Astrocyte (in vitro differentiated cells and primary cell): Measurements from ENCODE around the gene C1QC. TPM values are rescaled to one million over a fixed set of nuclear protein-coding genes. Genes with fewer than 3 reads are reported as not detected.

Source experiments
- DNase-seq: peaks from one replicate; pipeline ENCODE4 v3.0.0-alpha.2; 2010; ENCODE audit warnings: low read depth
- FAIRE-seq: peaks from 2 replicates; lab custom pipeline; 2011; peaks lifted over from hg19 to GRCh38; lab: Jason Lieb, UNC
- H2AFZ ChIP-seq: 2 replicates; pipeline ENCODE4 v1.6.0; 2012; ENCODE audit warnings: low read depth, low read length, inconsistent platforms
- H3K27ac ChIP-seq: 2 replicates; pipeline ENCODE4 v1.5.1; 2011; ENCODE audit warnings: low read depth, low read length, inconsistent platforms
- H3K27me3 ChIP-seq: 2 replicates; pipeline ENCODE4 v1.6.0; 2011; ENCODE audit warnings: low read length, inconsistent platforms; ENCODE audit not compliant: insufficient read depth
- H3K36me3 ChIP-seq: 2 replicates; pipeline ENCODE4 v1.5.1; 2011; ENCODE audit warnings: low read length, inconsistent platforms; ENCODE audit not compliant: insufficient read depth
- H3K4me1 ChIP-seq: 2 replicates; pipeline ENCODE4 v1.5.1; 2011; ENCODE audit warnings: low read length, inconsistent platforms; ENCODE audit not compliant: insufficient read depth
- H3K4me2 ChIP-seq: 2 replicates; pipeline ENCODE4 v1.6.0; 2012; ENCODE audit warnings: low read length, inconsistent platforms
- H3K4me3 ChIP-seq: 2 replicates; pipeline ENCODE4 v1.5.1; 2011; ENCODE audit warnings: low read depth, mild to moderate bottlenecking, low read length, inconsistent platforms; ENCODE audit not compliant: insufficient read depth
- H3K79me2 ChIP-seq: 2 replicates; pipeline ENCODE4 v1.6.0; 2012; ENCODE audit warnings: mild to moderate bottlenecking, low read length, inconsistent platforms; ENCODE audit not compliant: insufficient read depth
- H3K9ac ChIP-seq: 2 replicates; pipeline ENCODE4 v1.6.0; 2012; ENCODE audit warnings: mild to moderate bottlenecking, low read length, inconsistent platforms
- H3K9me3 ChIP-seq: 2 replicates; pipeline ENCODE4 v1.5.1; 2012; ENCODE audit warnings: low read depth, mild to moderate bottlenecking, low read length, inconsistent platforms; ENCODE audit not compliant: insufficient read depth
- H4K20me1 ChIP-seq: 2 replicates; pipeline ENCODE4 v1.6.0; 2012; ENCODE audit warnings: low read length, inconsistent platforms; ENCODE audit not compliant: insufficient read depth
- H3K27ac Mint-ChIP-seq: one replicate; pipeline ENCODE4 v1.8.0; 2021; ENCODE audit warnings: mild to moderate bottlenecking, mixed read lengths; ENCODE audit not compliant: unreplicated experiment
- H3K27me3 Mint-ChIP-seq: one replicate; pipeline ENCODE4 v1.8.0; 2021; ENCODE audit warnings: low read depth, mixed read lengths; ENCODE audit not compliant: unreplicated experiment
- H3K36me3 Mint-ChIP-seq: one replicate; pipeline ENCODE4 v1.8.0; 2021; ENCODE audit warnings: low read depth, mixed read lengths; ENCODE audit not compliant: unreplicated experiment
- H3K4me1 Mint-ChIP-seq: one replicate; pipeline ENCODE4 v1.8.0; 2021; ENCODE audit warnings: low read depth, mixed read lengths; ENCODE audit not compliant: unreplicated experiment
- H3K4me3 Mint-ChIP-seq: one replicate; pipeline ENCODE4 v1.8.0; 2021; ENCODE audit warnings: mild to moderate bottlenecking, moderate library complexity, mixed read lengths; ENCODE audit not compliant: unreplicated experiment
- H3K9me3 Mint-ChIP-seq: one replicate; pipeline ENCODE4 v1.8.0; 2021; ENCODE audit warnings: mild to moderate bottlenecking, mixed read lengths; ENCODE audit not compliant: unreplicated experiment
- CTCF ChIP-seq: IDR thresholded peaks from 2 replicates; pipeline ENCODE4 v1.5.1; 2011; ENCODE audit warnings: low read depth, mild to moderate bottlenecking, inconsistent platforms, low read length, moderate library complexity; ENCODE audit not compliant: insufficient read depth
- EZH2 ChIP-seq: IDR thresholded peaks from 2 replicates; pipeline ENCODE4 v1.6.1; 2012; ENCODE audit warnings: mild to moderate bottlenecking, low read length, inconsistent platforms; ENCODE audit not compliant: insufficient read depth
- total RNA-seq: library from RNA; stranded (reverse); gene quantifications from 2 replicates; pipeline ENCODE4 v1.2.1, GENCODE V29; 2021

C1QC gene
- total RNA-seq, 1 donor from 2014 or later: not detected

- Mint-ChIP-seq H3K36me3 (peaks cover 2% of the 10 kb centered on the region), H3K27ac (no peak overlapping the region), H3K4me3 (no peak overlapping the region), H3K4me1 (no peaks in the 10 kb centered on the region), H3K9me3 (peaks cover 3% of the 10 kb centered on the region), H3K27me3 (peaks cover 62% of the 10 kb centered on the region)
- Histone ChIP-seq H3K27me3 (peaks cover 60% of the 10 kb centered on the region), H3K4me3 (no peak overlapping the region), H3K4me1 (no peaks in the 10 kb centered on the region), H4K20me1 (no peaks in the 10 kb centered on the region), H3K36me3 (no peaks in the 10 kb centered on the region), H3K79me2 (no peaks in the 10 kb centered on the region), H3K9ac (no peak overlapping the region), H3K9me3 (no peaks in the 10 kb centered on the region), H3K4me2 (no peak overlapping the region), H2AFZ (no peak overlapping the region), H3K27ac (no peak overlapping the region)
- TF ChIP-seq CTCF (no peak), EZH2 (no peak)
- DNase-seq (no peak), FAIRE-seq (no peak)
Observed at GRCh38 chr1:22628698-22629444, 14.6 kb upstream of the C1QC start.

DNA sequence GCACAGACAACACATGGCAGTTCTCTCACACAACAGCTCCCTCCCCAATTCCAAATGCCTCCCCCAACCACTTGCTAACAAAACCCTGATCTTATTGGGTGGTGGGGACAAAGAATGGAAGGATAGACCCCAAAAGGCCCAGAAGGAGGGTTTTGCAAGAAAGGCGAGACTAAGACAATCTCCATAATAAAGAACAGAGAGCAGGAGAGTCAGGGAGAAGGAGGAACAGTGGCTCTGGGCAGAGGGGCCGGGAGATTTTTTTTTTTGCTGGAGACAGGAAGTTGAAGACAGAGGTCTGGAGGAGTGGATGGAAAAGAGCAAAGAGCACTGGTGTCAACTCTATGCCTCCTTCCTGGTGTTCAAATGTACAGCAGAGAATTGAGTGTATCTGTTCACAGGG is 13.5 kb upstream of the C1QC start:
- H3K9ac ChIP-seq: no peak overlapping the region
- H3K27ac Mint-ChIP-seq: no peak overlapping the region
- no peak overlapping the region for H3K4me3 Mint-ChIP-seq
- H3K4me1 ChIP-seq: no peaks in the 10 kb centered on the region
- DNase-seq (no peak), FAIRE-seq (no peak)
- no peak overlapping the region for H3K27ac ChIP-seq
- no peaks in the 10 kb centered on the region for H3K79me2 ChIP-seq
- no peak overlapping the region for H3K4me2 ChIP-seq
- TF ChIP-seq EZH2 (no peak), CTCF (no peak)
- no peak overlapping the region for H2AFZ ChIP-seq
- H3K27me3 ChIP-seq: peaks cover 60% of the 10 kb centered on the region
- no peaks in the 10 kb centered on the region for H3K9me3 ChIP-seq
- H3K36me3 ChIP-seq: no peaks in the 10 kb centered on the region
- peaks cover 53% of the 10 kb centered on the region for H3K27me3 Mint-ChIP-seq
- no peaks in the 10 kb centered on the region for H3K4me1 Mint-ChIP-seq
- H4K20me1 ChIP-seq: no peaks in the 10 kb centered on the region
- no peak overlapping the region for H3K4me3 ChIP-seq
- peaks cover 3% of the 10 kb centered on the region for H3K9me3 Mint-ChIP-seq
- peaks cover 2% of the 10 kb centered on the region for H3K36me3 Mint-ChIP-seq
